Epithelial cell of proximal tubule (primary cell): ENCODE measurements around the gene IL12RB2. TPM values are rescaled to one million over a fixed set of nuclear protein-coding genes. Genes with fewer than 3 reads are reported as not detected.

Experiments used
- DNase-seq: peaks from one replicate; pipeline ENCODE4 v3.0.0-alpha.2; 2011; ENCODE audit warnings: low read depth
- H3K4me3 ChIP-seq: 2 replicates; pipeline ENCODE4 v1.5.1; 2011; ENCODE audit warnings: low read depth, mild to moderate bottlenecking, low read length
- CTCF ChIP-seq: conservative IDR thresholded peaks from 2 replicates; pipeline ENCODE4 v1.5.1; 2012; ENCODE audit warnings: low read depth, mild to moderate bottlenecking, low read length
- total RNA-seq: library from RNA; depleted of rRNA; stranded (reverse); fragments of >200 nt; gene quantifications from 2 replicates; pipeline ENCODE4 v1.2.3, GENCODE V29; 2015

The IL12RB2 gene, protein sequence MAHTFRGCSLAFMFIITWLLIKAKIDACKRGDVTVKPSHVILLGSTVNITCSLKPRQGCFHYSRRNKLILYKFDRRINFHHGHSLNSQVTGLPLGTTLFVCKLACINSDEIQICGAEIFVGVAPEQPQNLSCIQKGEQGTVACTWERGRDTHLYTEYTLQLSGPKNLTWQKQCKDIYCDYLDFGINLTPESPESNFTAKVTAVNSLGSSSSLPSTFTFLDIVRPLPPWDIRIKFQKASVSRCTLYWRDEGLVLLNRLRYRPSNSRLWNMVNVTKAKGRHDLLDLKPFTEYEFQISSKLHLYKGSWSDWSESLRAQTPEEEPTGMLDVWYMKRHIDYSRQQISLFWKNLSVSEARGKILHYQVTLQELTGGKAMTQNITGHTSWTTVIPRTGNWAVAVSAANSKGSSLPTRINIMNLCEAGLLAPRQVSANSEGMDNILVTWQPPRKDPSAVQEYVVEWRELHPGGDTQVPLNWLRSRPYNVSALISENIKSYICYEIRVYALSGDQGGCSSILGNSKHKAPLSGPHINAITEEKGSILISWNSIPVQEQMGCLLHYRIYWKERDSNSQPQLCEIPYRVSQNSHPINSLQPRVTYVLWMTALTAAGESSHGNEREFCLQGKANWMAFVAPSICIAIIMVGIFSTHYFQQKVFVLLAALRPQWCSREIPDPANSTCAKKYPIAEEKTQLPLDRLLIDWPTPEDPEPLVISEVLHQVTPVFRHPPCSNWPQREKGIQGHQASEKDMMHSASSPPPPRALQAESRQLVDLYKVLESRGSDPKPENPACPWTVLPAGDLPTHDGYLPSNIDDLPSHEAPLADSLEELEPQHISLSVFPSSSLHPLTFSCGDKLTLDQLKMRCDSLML
- 0.72 and 1.3 TPM in 2 replicates for total RNA-seq

- H3K4me3 ChIP-seq = peak within 1 kb of the TSS; percentile 51
- no peak for TF ChIP-seq CTCF
- no peak for DNase-seq
Measured at GRCh38 chr1:67307251-67308060, at the start of gene IL12RB2. TSS of gene IL12RB2 (plus strand) at chr1:67307873. CDS start at chr1:67320369, 12,496 bp downstream.

DNA sequence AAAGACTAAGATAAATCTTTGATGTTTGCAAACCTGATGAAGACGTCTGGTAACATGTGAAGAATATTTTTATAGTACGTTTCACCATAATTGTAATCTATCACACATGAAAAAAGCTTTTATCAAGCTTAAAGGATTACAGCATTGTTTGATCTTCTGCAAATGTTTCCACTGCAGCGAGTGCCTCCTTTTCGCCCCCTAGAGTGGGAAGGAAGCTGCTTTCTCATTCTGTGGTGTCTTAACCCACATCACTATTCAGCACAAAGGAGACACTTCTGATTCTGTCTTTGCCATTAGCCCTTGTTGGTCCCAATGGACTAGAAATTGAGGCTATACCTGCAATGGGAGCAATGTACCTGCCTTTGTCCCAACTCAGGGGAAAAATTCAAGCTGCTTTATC, 46.0 kb upstream of the IL12RB2 start:
- no peak overlapping the region for H3K4me3 ChIP-seq
- TF ChIP-seq CTCF = peak; percentile 39
- no peak for DNase-seq

DNA sequence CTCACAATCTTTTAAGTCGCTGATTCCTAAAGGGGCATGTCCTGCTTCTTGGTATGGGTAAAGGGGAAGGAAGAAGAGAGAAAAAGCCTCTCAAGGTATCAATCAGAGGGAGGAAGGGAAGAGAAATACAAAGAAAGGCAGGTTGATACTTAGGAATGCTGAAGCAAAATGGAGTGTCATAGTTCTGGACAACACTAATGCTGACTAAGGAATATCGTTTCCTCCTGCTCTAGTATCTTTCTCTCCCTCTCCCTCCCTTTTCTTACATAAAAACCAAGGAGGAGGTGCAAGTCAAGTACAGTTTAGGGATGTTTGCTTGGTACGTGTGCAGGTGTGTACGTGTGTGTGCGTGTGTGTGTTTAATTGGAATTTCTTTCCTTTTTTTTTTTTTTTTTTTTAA, 44.9 kb upstream of the IL12RB2 start:
- DNase-seq = no peak
- no peak overlapping the region for H3K4me3 ChIP-seq
- TF ChIP-seq CTCF = no peak

DNA sequence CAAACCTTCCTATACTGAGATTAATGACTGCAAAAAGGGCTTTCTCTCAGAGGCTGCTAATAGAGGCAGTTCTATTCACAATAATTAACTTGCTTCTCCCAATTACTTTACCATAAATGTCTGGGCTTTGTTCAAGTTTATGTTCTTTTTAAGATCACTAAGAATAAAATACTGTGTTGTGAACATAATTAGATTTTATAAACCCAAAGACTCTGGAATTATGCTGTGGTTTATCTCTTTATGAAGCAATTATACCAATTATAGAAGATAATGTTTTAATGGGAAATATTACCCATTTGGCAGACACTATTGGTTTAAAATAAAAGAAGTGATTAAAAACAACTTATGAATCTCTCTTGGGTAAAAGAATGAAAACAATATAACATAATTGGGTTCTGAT, 43.5 kb upstream of the IL12RB2 start:
- no peak for DNase-seq
- H3K4me3 ChIP-seq = no peak overlapping the region
- TF ChIP-seq CTCF = no peak

DNA sequence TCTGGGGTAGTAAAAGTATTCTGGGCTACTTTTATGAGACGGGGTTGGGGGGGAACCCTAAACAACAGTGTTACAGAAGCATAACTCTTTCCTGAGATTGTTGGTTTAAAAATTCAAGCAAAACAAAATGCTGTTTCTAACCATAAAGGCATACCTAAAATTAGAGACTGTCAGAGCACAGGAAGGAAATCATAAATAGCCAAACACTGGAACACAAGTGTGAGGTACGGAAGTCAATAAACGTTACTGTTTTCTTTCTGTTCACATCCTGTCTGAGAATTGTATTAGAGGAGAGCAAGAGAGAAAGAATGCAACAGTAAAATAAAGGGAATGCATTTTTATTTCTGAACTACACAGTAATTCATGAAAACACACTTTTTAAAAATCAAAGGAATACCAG, 42.8 kb upstream of the IL12RB2 start:
- TF ChIP-seq CTCF = no peak
- DNase-seq = no peak
- no peak overlapping the region for H3K4me3 ChIP-seq

DNA sequence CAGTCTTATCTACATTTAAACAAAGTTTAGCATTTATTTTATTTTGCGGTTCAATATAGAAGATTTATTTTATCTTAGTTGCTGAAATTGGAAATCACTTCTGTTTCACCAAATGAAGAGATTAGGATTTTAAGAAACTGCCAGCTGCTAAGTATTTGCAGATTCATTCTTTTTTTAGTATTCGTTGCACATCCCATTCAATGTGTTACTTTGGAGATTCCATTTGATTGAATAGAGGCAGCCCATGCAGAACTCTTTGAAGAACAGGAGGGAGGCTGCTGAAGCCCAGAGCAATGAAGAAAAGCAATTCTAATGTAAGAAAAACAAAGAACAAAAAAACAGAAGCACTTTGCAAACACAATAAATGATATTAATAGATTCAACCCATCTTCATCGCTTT, 38.6 kb upstream of the IL12RB2 start:
- no peak for DNase-seq
- H3K4me3 ChIP-seq = no peak overlapping the region
- TF ChIP-seq CTCF = no peak
